A549 treated with DMSO at 1 μM for 4 hours (cell line): ENCODE data around the gene CNTF. TPM values are rescaled to one million over a fixed set of nuclear protein-coding genes. Genes with fewer than 3 reads are reported as not detected.

Experiments used
- total RNA-seq: library from RNA; stranded (reverse); fragments of 200-300 nt; extraction: Qiagen RNA extraction; gene quantifications from 5 replicates; pipeline ENCODE4 v1.2.3, GENCODE V29; 2022; ENCODE audit warnings: low read depth

Gene CNTF, protein sequence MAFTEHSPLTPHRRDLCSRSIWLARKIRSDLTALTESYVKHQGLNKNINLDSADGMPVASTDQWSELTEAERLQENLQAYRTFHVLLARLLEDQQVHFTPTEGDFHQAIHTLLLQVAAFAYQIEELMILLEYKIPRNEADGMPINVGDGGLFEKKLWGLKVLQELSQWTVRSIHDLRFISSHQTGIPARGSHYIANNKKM
- 1.2 to 1.9 TPM (median 1.5 TPM) in 5 replicates for total RNA-seq

GRCh38 chr11:58622344-58622743 lies at the start of gene CNTF:
Gene CNTF (plus strand): TSS chr11:58622665. CDS start chr11:58622753, 88 bp downstream.

GRCh38 chr11:58575377-58576020 lies 47.0 kb upstream of the CNTF start, which contains the start of gene LPXN:
Gene LPXN (minus strand): TSS chr11:58575856. CDS start chr11:58575772, 84 bp downstream.

DNA sequence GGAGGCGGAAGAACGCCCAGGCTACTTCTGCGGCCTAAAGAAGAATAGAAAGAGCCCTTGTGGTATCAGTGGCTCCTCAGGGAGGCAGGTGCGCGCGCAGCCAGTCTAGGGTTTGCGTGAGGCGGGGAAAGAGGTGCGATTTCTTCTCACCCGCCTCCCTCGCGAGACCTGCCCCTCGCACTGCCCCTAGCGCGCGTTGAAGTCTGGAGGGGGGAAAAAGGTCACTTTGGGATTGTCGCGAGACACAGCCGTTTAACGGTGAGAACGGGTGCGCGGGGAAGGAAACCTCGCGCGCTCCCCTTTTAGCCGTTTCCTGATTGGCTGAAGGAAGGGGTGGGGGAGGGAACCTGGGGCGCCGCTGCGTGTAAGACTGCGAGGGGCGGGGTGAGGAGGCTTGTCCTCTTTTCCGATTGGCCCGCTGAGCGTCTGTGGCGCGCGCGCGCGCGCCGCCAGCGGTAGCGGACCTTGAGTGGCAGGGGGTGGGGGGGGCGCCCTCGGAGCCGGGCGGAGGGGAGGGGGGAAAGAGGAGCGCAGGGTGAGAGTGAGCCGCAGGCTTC lies 43.8 kb upstream of the CNTF start, which contains the start of gene ZFP91:
TSS of gene ZFP91 (plus strand) at position 429 of the 557 bp plus-strand sequence. CDS start 219 bp downstream, outside the sequence.

Other genes with a start within 250 kb of the CNTF start
- not detected in 5 replicates for gene OR5B3, start 215.8 kb upstream of the CNTF start, total RNA-seq
- gene OR5B2, start 194.5 kb upstream of the CNTF start, total RNA-seq: not detected in 5 replicates
- not detected in 5 replicates for gene OR5B12, start 180.4 kb upstream of the CNTF start, total RNA-seq
- not detected in 5 replicates for gene OR5B21, start 114.6 kb upstream of the CNTF start, total RNA-seq
- 2.4 to 3.3 TPM (median 3.1 TPM) in 5 replicates for gene LPXN, start 46.8 kb upstream of the CNTF start, total RNA-seq
- gene ZFP91, start 43.6 kb upstream of the CNTF start, total RNA-seq: 41.9 to 53.5 TPM (median 48.4 TPM) in 5 replicates
- gene GLYAT, start 109.3 kb downstream of the CNTF start, total RNA-seq: not detected in 5 replicates
- gene GLYATL2, start 222.0 kb downstream of the CNTF start, total RNA-seq: not detected in 5 replicates